ENCODE measurements around the gene STAB2. TPM values are rescaled to one million over a fixed set of nuclear protein-coding genes. Genes with fewer than 3 reads are reported as not detected.

Gene STAB2
- total RNA-seq, 1 experiment from 2014 or later, result not detected

- no peak for DNase-seq (ENCODE audit: low read depth)
These were observed 1.6 kb downstream of the STAB2 start for GRCh38 chr12:103588680-103589079.

- no peak for DNase-seq (ENCODE audit: low read depth)
These were observed 2.4 kb downstream of the STAB2 start for GRCh38 chr12:103589517-103589916.

- DNase-seq (ENCODE audit: low read depth), result no peak
These were observed 3.2 kb downstream of the STAB2 start for GRCh38 chr12:103590271-103590670.

GRCh38 chr12:103596981-103597380, 9.9 kb downstream of the STAB2 start:
- no peak for DNase-seq (ENCODE audit: low read depth)

- no peak for DNase-seq (ENCODE audit: low read depth)
These were observed 12.2 kb downstream of the STAB2 start for GRCh38 chr12:103599274-103599673.

- no peak for DNase-seq (ENCODE audit: low read depth)
These were observed 14.1 kb downstream of the STAB2 start for GRCh38 chr12:103600967-103601728.

- DNase-seq (ENCODE audit: low read depth), result no peak
These were observed 33.3 kb downstream of the STAB2 start for GRCh38 chr12:103620395-103620794.

- peak; percentile 4 for DNase-seq (ENCODE audit: low read depth)
These were observed 36.6 kb downstream of the STAB2 start for GRCh38 chr12:103623716-103624115.

GRCh38 chr12:103626498-103626897, 39.4 kb downstream of the STAB2 start:
- no peak for DNase-seq (ENCODE audit: low read depth)

- no peak for DNase-seq (ENCODE audit: low read depth)
These were observed 40.2 kb downstream of the STAB2 start for GRCh38 chr12:103627189-103627855.

- DNase-seq (ENCODE audit: low read depth), result peak; percentile 50
These were observed 45.6 kb downstream of the STAB2 start for GRCh38 chr12:103632554-103633216.

GRCh38 chr12:103634732-103635131, 47.7 kb downstream of the STAB2 start:
- DNase-seq (ENCODE audit: low read depth), result no peak

GRCh38 chr12:103635419-103635818, 48.3 kb downstream of the STAB2 start:
- DNase-seq (ENCODE audit: low read depth), result no peak

- no peak for DNase-seq (ENCODE audit: low read depth)
These were observed 49.9 kb downstream of the STAB2 start for GRCh38 chr12:103637021-103637420.

- DNase-seq (ENCODE audit: low read depth), result no peak
These were observed 50.4 kb downstream of the STAB2 start for GRCh38 chr12:103637429-103637828.

GRCh38 chr12:103639983-103640382, 52.9 kb downstream of the STAB2 start:
- DNase-seq (ENCODE audit: low read depth), result no peak

- DNase-seq (ENCODE audit: low read depth), result no peak
These were observed 53.3 kb downstream of the STAB2 start for GRCh38 chr12:103640410-103640809.

- no peak for DNase-seq (ENCODE audit: low read depth)
These were observed 53.8 kb downstream of the STAB2 start for GRCh38 chr12:103640831-103641230.

- DNase-seq (ENCODE audit: low read depth), result no peak
These were observed 55.3 kb downstream of the STAB2 start for GRCh38 chr12:103642240-103642864.

GRCh38 chr12:103645202-103645601, 58.1 kb downstream of the STAB2 start:
- DNase-seq (ENCODE audit: low read depth), result no peak

- peak; percentile 69 for DNase-seq (ENCODE audit: low read depth)
These were observed 60.2 kb downstream of the STAB2 start for GRCh38 chr12:103647267-103647666.

GRCh38 chr12:103652808-103653207, 65.7 kb downstream of the STAB2 start:
- DNase-seq (ENCODE audit: low read depth), result no peak

All from RPMI7951 (cell line).